Cerebellar cortex (tissue), 1 donor: ENCODE results near the gene TBX1.
A peak's percentile ranks its signal among the peaks of the same experiment; 100 is the strongest.
"Not testable (repeated sequence)": the region's sequence is repeated elsewhere in the genome, so short reads cannot be mapped to it uniquely, and the experiment has no call there.

ENCODE experiments used
- DNase-seq: peaks from one replicate; pipeline ENCODE4 v3.0.0-alpha.2; 2015; ENCODE audit warnings: low spot score

TBX1 gene

DNA sequence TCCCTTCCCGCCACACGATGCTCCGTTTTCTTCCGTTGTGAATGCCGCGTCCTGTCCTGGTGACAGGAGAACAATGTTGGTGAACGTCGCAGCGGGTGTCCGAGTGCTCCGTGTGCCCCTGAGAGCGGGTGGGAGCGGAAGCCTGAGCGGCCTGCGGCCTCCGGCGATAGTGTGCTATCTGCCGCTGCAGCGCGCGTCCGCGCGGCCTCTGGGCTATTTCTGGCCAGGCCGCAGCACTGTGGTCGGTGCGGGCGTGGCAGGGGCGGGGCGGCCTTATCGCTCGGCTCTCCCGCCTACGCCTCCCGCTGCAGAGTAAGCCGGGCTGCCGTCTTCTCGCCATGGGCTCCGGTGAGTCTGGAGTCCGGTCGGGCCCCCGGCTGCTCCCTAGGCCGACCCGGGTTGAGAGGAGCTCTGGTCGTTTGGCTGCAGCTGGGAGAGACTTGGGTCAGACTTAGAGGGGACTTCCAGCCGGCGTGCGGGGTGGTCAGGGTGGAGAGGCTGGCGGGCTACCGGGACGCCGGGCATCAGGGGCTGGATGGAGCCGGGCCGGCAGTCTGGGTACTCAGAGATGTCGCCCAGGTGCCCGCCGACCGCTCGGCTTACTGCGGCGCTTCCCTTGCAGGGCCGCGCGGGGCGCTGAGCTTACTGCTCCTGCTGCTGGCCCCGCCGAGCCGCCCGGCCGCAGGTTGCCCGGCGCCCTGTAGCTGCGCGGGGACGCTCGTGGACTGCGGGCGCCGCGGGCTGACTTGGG, 37.2 kb upstream of the TBX1 start, which contains the start of gene GP1BB:
Gene GP1BB, plus strand, starts transcription at position 308 of the 751 bp plus-strand sequence. Its CDS starts 31 bp downstream, at position 339.
- DNase-seq = no peak

DNA sequence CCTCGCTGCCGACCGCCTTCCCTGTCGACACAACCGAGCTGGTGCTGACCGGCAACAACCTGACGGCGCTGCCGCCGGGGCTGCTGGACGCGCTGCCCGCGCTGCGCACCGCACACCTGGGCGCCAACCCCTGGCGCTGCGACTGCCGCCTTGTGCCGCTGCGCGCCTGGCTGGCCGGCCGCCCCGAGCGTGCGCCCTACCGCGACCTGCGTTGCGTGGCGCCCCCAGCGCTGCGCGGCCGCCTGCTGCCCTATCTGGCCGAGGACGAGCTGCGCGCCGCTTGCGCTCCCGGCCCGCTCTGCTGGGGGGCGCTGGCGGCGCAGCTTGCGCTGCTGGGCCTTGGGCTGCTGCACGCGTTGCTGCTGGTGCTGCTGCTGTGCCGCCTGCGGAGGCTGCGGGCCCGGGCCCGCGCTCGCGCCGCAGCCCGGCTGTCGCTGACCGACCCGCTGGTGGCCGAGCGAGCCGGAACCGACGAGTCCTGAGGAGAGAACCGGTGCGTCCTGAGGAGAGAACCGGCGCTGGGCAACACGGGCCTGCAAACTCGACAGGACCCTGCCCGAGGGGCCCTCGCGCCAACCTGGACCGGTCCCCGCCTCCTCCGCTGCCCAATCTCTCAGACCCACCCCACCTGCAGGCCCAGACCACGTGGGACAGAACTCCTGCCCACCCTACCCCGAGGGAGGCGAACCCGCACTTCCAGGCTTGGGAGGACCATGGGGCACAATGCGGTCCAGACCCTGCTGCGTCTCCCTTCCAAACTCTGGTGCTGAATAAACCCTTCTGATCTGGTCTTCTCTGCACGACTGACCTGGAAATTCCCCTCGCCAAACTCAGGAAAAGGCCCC, 36.4 kb upstream of the TBX1 start:
- no peak for DNase-seq

DNA sequence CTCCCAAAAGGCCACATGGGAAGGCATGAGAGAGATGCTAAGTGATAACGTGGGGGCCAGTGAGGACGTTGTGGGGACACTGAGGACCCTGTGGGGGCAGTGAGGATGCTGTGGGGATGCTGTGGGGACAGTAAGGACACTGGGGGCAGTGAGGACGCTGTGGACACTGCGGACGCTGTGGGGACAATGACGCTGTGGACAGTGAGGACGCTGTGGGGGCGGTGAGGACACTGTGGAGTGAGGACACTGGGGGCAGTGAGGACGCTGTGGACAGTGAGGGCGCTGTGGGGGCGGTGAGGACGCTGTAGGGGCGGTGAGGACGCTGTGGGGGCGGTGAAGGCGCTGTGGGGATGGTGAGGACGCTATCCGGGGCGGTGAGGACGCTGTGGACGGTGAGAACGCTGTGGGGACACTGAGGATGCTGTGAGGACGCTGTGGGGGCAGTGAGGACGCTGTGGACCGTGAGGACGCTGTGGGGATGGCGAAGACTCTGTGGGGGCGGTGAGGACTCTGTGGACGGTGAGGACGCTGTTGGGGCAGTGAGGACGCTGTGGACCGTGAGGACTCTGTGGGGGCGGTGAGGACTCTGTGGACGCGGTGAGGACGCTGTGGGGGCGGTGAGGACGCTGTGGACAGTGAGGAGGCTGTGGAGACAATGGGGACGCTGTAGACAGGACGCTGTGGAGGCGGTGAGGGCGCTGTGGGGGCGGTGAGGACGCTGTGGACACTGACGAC, 35.5 kb upstream of the TBX1 start:
- no peak for DNase-seq

DNA sequence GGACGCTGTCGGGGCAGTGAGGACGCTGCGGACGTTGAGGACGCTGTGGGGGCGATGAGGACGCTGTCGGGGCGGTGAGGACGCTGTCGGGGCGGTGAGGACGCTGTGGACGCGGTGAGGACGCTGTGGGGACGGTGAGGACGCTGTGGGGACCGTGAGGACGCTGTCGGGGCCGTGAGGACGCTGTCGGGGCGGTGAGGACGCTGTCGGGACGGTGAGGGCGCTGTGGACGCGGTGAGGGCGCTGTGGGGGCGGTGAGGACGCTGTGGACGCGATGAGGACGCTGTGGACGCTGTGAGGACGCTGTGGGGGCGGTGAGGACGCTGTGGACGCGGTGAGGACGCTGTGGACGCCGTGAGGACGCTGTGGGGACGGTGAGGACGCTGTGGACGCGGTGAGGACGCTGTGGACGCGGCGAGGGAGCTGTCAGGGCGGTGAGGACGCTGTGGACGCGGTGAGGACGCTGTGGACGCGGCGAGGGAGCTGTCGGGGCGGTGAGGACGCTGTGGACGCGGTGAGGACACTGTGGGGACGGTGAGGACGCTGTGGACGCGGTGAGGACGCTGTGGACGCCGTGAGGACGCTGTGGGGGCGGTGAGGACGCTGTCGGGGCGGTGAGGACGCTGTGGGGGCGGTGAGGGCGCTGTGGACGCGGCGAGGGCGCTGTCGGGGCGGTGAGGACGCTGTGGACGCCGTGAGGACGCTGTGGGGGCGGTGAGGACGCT, 34.4 kb upstream of the TBX1 start:
- not testable (repeated sequence) for DNase-seq

- no peak for DNase-seq
Observed at GRCh38 chr22:19727310-19728150, 33.0 kb upstream of the TBX1 start.

- peak; percentile 47 for DNase-seq
Observed at GRCh38 chr22:19728271-19728670, 32.3 kb upstream of the TBX1 start.

DNA sequence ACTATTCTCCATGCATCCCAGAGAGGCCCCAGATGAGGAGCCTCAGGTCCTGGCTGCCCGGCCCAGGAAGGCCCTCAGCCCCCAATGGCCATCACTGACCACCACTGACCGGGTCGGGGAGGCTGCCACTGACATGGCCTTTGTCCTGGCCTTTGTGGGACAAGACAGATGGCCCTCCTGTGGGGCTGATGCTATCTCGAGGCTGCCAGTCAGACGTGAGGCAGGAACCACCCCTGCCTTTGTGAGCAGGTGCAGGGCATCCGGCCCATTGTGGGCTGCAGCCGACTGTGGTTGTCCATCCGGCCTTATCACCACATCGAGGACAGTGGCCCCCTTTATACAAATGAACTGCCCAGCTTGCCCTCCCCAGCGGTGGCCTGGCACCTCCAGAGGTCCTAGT, 31.7 kb upstream of the TBX1 start:
- no peak for DNase-seq

GRCh38 chr22:19729507-19729906, 31.1 kb upstream of the TBX1 start:
- no peak for DNase-seq

GRCh38 chr22:19730198-19730597, 30.4 kb upstream of the TBX1 start:
- DNase-seq = no peak

DNA sequence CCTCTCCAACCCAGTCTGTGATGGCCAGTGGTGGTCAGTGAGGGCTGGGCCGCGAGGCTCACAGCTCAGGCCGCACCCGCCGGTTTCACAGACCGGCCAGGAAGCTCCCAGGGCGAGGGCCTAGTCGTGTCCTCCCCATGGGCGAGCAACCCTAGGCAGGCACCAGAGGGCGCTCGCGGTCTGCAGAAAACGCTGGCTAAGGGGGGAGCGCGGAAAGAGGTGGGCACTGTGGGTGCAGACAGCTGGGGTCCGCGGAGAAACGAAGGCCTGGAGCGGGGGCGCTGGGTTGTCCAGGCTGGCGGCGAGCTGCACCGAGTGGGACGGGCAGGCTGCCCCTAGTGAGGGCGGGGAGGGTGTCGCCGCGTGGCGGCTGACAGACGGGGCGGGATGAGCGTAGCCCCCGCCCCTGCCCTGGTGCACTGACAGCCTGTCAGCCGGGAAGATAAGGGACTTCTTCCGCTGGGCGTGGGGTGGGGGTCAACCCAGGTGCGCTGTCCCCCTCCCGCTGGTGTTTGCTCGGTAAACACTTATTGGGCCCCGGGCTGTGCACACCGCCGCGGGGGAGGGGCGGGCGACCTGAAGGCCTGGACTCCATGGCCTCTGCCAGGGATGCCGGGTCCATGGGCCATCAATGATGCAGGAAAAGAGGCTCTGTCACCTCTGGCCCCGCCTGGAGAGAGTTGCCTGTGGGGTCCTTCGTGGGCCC, 29.8 kb upstream of the TBX1 start:
- peak; percentile 84 for DNase-seq

GRCh38 chr22:19731361-19732135, 29.0 kb upstream of the TBX1 start:
- DNase-seq = no peak

DNA sequence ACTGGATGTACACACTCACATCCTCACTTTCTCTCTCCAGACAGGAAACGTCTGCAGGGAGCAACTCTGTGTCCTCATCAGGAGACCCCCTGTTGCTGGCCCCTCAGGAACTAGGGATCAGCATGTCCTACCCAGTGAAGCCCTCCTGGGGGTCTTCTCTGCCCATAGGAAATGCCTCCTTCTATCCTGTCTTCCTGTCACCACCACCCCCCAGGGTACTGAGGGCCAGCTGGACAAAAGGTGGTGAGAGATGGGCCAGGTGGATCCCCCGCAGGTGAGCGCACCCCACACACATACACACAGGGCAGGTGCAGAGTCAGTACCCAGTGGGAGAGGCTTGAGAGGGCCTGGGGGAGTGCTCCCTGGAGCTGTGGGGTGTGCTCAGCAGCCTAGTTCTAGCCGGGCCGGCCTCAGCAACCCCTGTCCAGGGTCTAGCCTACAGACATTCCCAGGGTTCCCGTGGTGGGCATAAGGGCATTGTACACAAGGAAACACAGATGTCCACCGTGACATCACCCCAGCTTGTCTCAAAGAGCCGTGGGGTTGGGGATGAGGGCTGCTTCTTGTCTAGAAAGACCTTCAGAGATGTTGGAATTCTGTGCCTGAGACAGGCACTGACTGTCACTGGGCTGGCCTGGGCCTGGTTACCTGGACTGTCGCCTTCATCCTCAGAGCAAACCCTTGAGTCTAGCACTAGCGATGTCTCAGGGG, 28.0 kb upstream of the TBX1 start:
- DNase-seq = no peak

- no peak for DNase-seq
Observed at GRCh38 chr22:19733755-19734154, 26.8 kb upstream of the TBX1 start.

- no peak for DNase-seq
Observed at GRCh38 chr22:19734163-19734562, 26.4 kb upstream of the TBX1 start.

DNA sequence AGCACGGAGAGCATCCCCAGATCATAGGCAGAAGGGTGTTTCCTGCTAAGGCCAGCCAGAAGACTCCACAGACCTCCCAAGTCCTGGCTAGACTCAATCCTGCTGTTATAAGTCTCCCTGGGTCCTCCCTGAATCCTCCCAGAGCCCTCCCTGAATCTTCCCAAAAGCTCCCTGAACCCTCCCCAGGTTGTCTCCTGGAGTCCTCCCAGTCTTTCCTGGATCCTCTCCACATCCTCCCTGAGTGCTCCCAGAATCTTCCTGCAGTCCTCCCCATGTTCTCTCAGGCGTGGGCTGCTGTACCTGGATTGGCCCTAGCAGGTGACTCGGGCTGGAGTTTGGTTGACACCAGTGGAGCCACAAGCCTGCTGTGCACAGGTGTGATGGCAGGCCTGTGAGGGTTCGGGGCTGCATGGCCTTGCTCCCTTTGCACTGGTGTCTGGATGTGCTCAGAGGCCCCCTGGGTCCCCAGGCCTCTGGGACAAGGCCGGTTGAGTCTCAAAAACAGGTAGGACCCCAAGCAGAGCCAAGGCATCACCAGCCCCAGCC, 25.7 kb upstream of the TBX1 start:
- no peak for DNase-seq

DNA sequence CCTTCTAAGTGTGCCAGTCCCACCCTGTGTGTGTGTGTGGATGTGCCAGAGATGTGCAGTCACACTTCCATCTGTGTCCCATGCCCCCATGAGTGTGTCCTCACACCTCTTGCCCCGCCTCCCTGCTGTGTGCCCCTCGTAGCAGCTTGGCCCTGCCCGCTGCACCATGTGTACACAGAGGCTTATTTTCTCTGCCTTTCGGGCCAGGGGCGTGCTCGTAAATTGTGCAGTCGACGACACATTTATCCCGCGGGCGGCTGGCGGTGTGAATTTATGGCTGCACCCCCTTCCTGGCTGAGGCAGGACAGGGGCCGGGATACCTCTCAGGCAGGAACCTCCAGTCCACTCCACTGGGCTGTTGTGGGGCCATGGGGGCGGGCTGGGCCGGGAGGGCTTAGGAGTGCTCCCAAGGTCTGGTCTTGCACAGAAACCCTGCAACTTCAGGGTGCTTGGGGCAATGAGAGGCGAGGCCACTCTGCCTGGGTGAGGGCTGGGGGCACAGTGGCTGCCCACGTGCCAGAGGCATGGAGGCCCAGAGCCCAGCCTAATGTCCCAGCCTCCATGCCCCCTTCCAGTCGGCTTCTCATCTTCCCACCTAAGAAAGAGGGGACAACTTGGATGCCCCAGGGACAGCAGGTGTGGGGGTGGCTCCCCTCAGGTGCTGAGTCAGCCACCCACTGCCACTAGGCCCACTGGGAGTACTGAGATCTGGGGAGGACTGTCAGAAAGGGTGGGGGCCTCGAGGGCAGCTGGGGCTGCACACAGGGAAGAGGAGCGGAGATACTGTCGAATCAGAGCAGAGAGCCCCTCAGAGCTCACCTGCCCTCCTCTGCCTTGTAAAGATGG, 24.7 kb upstream of the TBX1 start:
- DNase-seq = no peak

DNA sequence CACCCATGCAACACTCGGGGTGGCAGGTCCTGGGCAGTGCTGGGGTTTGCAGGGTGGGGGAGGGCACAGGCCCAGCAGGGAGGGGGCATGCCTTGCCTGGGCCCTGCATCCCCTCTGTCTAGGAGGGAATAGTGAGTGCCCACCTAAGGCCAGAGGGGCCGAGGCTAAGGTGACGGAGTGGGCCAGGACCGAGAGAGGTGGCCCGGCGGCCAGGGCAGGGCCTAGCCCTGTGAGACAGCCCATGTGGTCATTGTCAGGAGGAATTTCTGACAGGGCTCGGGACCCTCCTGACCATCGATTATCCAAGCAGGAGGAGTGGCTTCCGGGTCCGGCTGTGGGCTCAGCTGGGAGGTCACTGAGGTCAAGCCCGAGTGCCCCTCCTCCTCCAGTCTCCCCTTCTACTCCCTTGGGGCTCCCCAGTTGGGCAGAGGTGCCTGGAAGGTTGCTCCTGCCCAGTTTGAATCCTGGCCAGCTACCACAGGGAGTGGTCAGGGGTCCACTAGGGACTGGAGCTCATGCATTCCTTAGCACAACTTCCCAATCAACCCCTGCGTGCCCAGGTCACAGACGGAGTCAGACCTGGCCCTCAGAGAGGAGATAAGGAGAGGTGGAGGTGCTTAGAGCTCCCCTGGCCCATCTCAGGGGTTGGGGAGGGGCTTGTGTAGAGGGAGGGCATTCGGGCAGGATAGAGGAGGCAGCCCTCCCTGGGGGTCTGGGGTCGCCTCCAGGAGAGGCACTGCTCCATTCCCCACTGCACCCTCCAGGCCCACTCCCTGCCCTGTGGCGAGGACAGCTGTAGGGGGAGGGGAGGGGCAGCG, 22.5 kb upstream of the TBX1 start:
- DNase-seq = no peak
